GM23338 (cell line): ENCODE results near the gene YJEFN3. TPM values are rescaled to one million over a fixed set of nuclear protein-coding genes. Genes with fewer than 3 reads are reported as not detected.
A peak's percentile ranks its signal among the peaks of the same experiment; 100 is the strongest.

Experiments
- ATAC-seq: fragments of 200-7000 bp; cut with Tn5 transposase; 3 replicates; pipeline ENCODE4 v1.9.1; 2020
- DNase-seq: peaks from one replicate; pipeline ENCODE4 v3.0.0-alpha.2; 2015; ENCODE audit warnings: low spot score
- H2AFZ ChIP-seq: fragments of 200-600 bp; sonication (generic); 2 replicates; pipeline ENCODE4 v1.8.0; 2016; ENCODE audit warnings: antibody characterized with exemption, mild to moderate bottlenecking, moderate library complexity
- H3F3A ChIP-seq: fragments of 200-600 bp; sonication (generic); replicated peaks from 2 replicates; pipeline ENCODE4 v1.8.0; 2017; ENCODE audit warnings: antibody characterized with exemption, mixed run types, low read depth
- H3K27ac ChIP-seq: fragments of 200-600 bp; sonication (generic); 2 replicates; pipeline ENCODE4 v1.6.1; 2016; ENCODE audit warnings: low read depth
- H3K27me3 ChIP-seq: fragments of 200-600 bp; sonication (generic); 2 replicates; pipeline ENCODE4 v1.8.0; 2016; ENCODE audit warnings: mild to moderate bottlenecking, mixed run types, moderate library complexity; ENCODE audit not compliant: insufficient read depth
- H3K36me3 ChIP-seq: fragments of 200-600 bp; sonication (generic); 2 replicates; pipeline ENCODE4 v1.8.0; 2016; ENCODE audit warnings: mild to moderate bottlenecking; ENCODE audit not compliant: insufficient read depth
- H3K4me1 ChIP-seq: fragments of 200-600 bp; sonication (generic); 2 replicates; pipeline ENCODE4 v1.8.0; 2016; ENCODE audit warnings: mild to moderate bottlenecking, moderate library complexity; ENCODE audit not compliant: insufficient read depth
- H3K4me2 ChIP-seq: fragments of 200-600 bp; sonication (generic); 2 replicates; pipeline ENCODE4 v1.7.1; 2017; ENCODE audit warnings: mixed run types
- H3K4me3 ChIP-seq: fragments of 200-600 bp; sonication (generic); 2 replicates; pipeline ENCODE4 v1.6.1; 2016; ENCODE audit warnings: mixed run types
- H3K79me2 ChIP-seq: fragments of 200-600 bp; sonication (generic); replicated peaks from 2 replicates; pipeline ENCODE4 v1.8.0; 2017; ENCODE audit warnings: mild to moderate bottlenecking; ENCODE audit not compliant: insufficient read depth
- H3K9me2 ChIP-seq: fragments of 200-600 bp; sonication (generic); 2 replicates; pipeline ENCODE4 v1.8.0; 2017; ENCODE audit not compliant: insufficient read depth
- H4K20me1 ChIP-seq: fragments of 200-600 bp; sonication (generic); replicated peaks from 2 replicates; pipeline ENCODE4 v1.8.0; 2017; ENCODE audit warnings: mild to moderate bottlenecking; ENCODE audit not compliant: insufficient read depth
- H3K27ac Mint-ChIP-seq: 2 replicates; pipeline ENCODE4 v1.8.0; 2020; ENCODE audit warnings: inconsistent platforms, mild to moderate bottlenecking, moderate library complexity, mixed read lengths
- H3K27me3 Mint-ChIP-seq: 3 replicates; pipeline ENCODE4 v1.8.0; 2022; ENCODE audit warnings: low read depth, mild to moderate bottlenecking, moderate library complexity, mixed read lengths, inconsistent platforms; ENCODE audit not compliant: insufficient read depth, poor library complexity
- H3K36me3 Mint-ChIP-seq: 3 replicates; pipeline ENCODE4 v1.8.0; 2021; ENCODE audit warnings: low read depth, mild to moderate bottlenecking, inconsistent platforms, moderate library complexity, mixed read lengths
- H3K4me1 Mint-ChIP-seq: 3 replicates; pipeline ENCODE4 v1.8.0; 2020; ENCODE audit warnings: mild to moderate bottlenecking, inconsistent platforms, mixed read lengths
- H3K4me3 Mint-ChIP-seq: 3 replicates; pipeline ENCODE4 v1.8.0; 2021; ENCODE audit warnings: moderate library complexity, mild to moderate bottlenecking, inconsistent platforms, mixed read lengths
- H3K9me3 Mint-ChIP-seq: 3 replicates; pipeline ENCODE4 v1.8.0; 2020; ENCODE audit warnings: moderate library complexity, mild to moderate bottlenecking, inconsistent platforms, mixed read lengths
- JUNB ChIP-seq: IDR thresholded peaks from one replicate; pipeline ENCODE4 v1.6.1; 2016; ENCODE audit warnings: antibody characterized with exemption; ENCODE audit not compliant: unreplicated experiment
- ZNF114 ChIP-seq: fragments of 250-450 bp; sonication (Bioruptor Pico); IDR thresholded peaks from 2 replicates; pipeline ENCODE4 v1.5.0; 2020; ENCODE audit warnings: mild to moderate bottlenecking, moderate library complexity
- ZNF331 ChIP-seq: fragments of 250-450 bp; sonication (Bioruptor Pico); IDR thresholded peaks from 2 replicates; pipeline ENCODE4 v1.5.0; 2020; ENCODE audit warnings: low read depth, mild to moderate bottlenecking, moderate library complexity
- polyA plus RNA-seq: library from polyadenylated mRNA; unstranded; fragments of >200 nt; fragmentation: Nextera tagmentation; extraction: Ambion mirVana; gene quantifications from 2 replicates; pipeline ENCODE4 v1.2.1, GENCODE V29; 2016
- total RNA-seq: library from RNA; depleted of rRNA; stranded (reverse); fragments of >200 nt; shearing (Covaris generic); gene quantifications from 2 replicates; pipeline ENCODE4 v1.2.3, GENCODE V29; 2014
- TF ChIP-seq, protein P1 (sequence below): IDR thresholded peaks from 2 replicates; pipeline ENCODE4 v1.6.1; 2016; ENCODE audit warnings: antibody characterized with exemption
- TF ChIP-seq, protein P2 (sequence below), 2 experiments: fragments of 200-600 bp in 1 of 2; sonication (generic) in 1 of 2; conservative IDR thresholded peaks; 2 replicates each; pipeline versions ENCODE4 v1.5.1 to v1.6.1; 2016 to 2017; ENCODE audit warnings: antibody characterized with exemption in 2 of 2, low read depth in 2 of 2, mild to moderate bottlenecking in 2 of 2, moderate library complexity in 1 of 2

YJEFN3 gene
- total and polyA plus RNA-seq, 2 experiments from 2014 or later, result 3.5 to 6.5 TPM

DNA sequence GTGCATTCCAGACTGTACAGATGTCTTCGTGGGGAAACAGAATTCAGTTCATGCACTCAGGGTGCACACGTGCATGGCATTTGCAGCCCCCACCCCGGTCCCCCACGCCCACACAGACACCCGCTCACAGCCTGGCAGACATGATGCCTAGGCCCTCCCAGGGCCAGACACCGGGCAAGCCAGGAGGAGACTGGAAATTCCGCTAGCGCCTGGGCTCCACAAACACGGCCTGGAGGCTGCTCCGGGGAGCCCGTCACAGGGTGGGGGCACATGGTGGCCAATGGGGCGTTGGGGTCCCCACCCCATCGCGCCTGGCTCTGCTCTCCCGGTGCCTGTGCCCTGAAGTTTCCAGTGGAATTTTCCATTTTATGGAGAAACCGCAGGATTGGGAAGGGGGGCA is 12.9 kb downstream of the YJEFN3 start:
- ATAC-seq (no peak), DNase-seq (peak; percentile 2)
- Mint-ChIP-seq H3K9me3 (no peaks in the 10 kb centered on the region), H3K27ac (no peak overlapping the region), H3K27me3 (peaks cover 21% of the 10 kb centered on the region), H3K36me3 (no peaks in the 10 kb centered on the region; the same call in 2 of the 3 replicates), H3K4me1 (peaks cover 8% of the 10 kb centered on the region; the same call in 2 of the 3 replicates), H3K4me3 (no peak overlapping the region)
- no peak overlapping the region for H3K4me2 ChIP-seq
- peaks cover 5% of the 10 kb centered on the region; the same call in 1 of the 2 replicates for H3K4me1 ChIP-seq
- H3K9me2 ChIP-seq, result no peaks in the 10 kb centered on the region
- H3K4me3 ChIP-seq, result no peak overlapping the region
- no peaks in the 10 kb centered on the region for H3K36me3 ChIP-seq
- no peak overlapping the region for H2AFZ ChIP-seq
- H4K20me1 ChIP-seq, result 0 out of 2 replicates have a peak, but pooled peaks cover 5% of the 10 kb centered on the region
- no peak overlapping the region for H3K27ac ChIP-seq
- TF ChIP-seq, protein P1, sequence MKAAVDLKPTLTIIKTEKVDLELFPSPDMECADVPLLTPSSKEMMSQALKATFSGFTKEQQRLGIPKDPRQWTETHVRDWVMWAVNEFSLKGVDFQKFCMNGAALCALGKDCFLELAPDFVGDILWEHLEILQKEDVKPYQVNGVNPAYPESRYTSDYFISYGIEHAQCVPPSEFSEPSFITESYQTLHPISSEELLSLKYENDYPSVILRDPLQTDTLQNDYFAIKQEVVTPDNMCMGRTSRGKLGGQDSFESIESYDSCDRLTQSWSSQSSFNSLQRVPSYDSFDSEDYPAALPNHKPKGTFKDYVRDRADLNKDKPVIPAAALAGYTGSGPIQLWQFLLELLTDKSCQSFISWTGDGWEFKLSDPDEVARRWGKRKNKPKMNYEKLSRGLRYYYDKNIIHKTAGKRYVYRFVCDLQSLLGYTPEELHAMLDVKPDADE, result no peak
- no peak for TF ChIP-seq JUNB
- TF ChIP-seq ZNF331 (CRISPR knock-in tag), result no peak
- no peaks in the 10 kb centered on the region for H3K79me2 ChIP-seq
- peaks cover 30% of the 10 kb centered on the region for H3K27me3 ChIP-seq
- peaks cover 14% of the 10 kb centered on the region; the same call in 1 of the 2 replicates for H3F3A ChIP-seq

DNA sequence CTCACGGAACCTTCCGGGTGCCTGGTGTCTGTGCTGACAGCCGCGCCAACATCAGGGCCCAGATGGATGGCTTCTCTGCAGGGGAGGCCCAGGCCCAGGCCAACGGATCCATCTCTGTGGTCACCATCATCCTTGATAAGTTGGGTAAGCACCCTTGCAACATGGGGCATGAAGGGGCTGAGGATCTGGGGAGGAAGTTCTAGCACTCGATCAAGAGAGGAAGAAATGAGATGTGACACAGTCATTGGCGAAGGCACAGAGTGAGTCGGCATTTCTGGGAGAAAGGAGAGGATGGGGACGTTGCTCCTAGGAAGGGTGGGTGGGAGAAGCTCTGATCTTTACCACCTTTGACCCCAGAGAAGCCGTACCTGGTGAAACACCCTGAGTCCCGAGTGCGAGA is 13.8 kb downstream of the YJEFN3 start:
- peaks cover 18% of the 10 kb centered on the region for H3K27me3 Mint-ChIP-seq

More for the DNA sequence above, 13.8 kb downstream of the YJEFN3 start:
- Histone ChIP-seq H3K4me1 (peaks cover 5% of the 10 kb centered on the region; the same call in 1 of the 2 replicates), H3K36me3 (no peaks in the 10 kb centered on the region), H3K27ac (no peak overlapping the region), H3K27me3 (peaks cover 29% of the 10 kb centered on the region), H3K4me2 (no peak overlapping the region), H3F3A (peaks cover 12% of the 10 kb centered on the region; the same call in 1 of the 2 replicates), H3K9me2 (no peaks in the 10 kb centered on the region), H4K20me1 (0 out of 2 replicates have a peak, but pooled peaks cover 5% of the 10 kb centered on the region), H3K4me3 (no peak overlapping the region), H2AFZ (no peak overlapping the region), H3K79me2 (no peaks in the 10 kb centered on the region)
- H3K27ac Mint-ChIP-seq, result no peak overlapping the region
- no peak for ATAC-seq
- H3K9me3 Mint-ChIP-seq, result no peaks in the 10 kb centered on the region
- TF ChIP-seq, protein P2, sequence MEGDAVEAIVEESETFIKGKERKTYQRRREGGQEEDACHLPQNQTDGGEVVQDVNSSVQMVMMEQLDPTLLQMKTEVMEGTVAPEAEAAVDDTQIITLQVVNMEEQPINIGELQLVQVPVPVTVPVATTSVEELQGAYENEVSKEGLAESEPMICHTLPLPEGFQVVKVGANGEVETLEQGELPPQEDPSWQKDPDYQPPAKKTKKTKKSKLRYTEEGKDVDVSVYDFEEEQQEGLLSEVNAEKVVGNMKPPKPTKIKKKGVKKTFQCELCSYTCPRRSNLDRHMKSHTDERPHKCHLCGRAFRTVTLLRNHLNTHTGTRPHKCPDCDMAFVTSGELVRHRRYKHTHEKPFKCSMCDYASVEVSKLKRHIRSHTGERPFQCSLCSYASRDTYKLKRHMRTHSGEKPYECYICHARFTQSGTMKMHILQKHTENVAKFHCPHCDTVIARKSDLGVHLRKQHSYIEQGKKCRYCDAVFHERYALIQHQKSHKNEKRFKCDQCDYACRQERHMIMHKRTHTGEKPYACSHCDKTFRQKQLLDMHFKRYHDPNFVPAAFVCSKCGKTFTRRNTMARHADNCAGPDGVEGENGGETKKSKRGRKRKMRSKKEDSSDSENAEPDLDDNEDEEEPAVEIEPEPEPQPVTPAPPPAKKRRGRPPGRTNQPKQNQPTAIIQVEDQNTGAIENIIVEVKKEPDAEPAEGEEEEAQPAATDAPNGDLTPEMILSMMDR (conservative IDR thresholded peaks at IDR 0.05; ENCODE audit: low read depth in 2 of 2), result no peak
- no peak for TF ChIP-seq ZNF114
- TF ChIP-seq, protein P1, result no peak
- no peak for TF ChIP-seq JUNB
- no peak for DNase-seq
- H3K4me1 Mint-ChIP-seq, result peaks cover 8% of the 10 kb centered on the region; the same call in 2 of the 3 replicates
- H3K36me3 Mint-ChIP-seq, result no peaks in the 10 kb centered on the region; the same call in 2 of the 3 replicates
- no peak overlapping the region; the same call in 2 of the 3 replicates for H3K4me3 Mint-ChIP-seq
